HEK293 (cell line): ENCODE measurements around the gene CNPY1.

ENCODE experiments used
- CTCF ChIA-PET: fragments of 350-600 bp; formaldehyde crosslinking; extraction: SDS; loops from one replicate; lab custom pipeline; 2021; ENCODE audit warnings: antibody characterized with exemption; lab: Yijun Ruan, JAX
- POLR2A ChIA-PET: fragments of 300-600 bp; formaldehyde crosslinking; extraction: SDS; loops from one replicate; lab custom pipeline; 2020; ENCODE audit warnings: antibody characterized with exemption, inconsistent platforms; lab: Yijun Ruan, JAX
- H3K27ac ChIP-seq: fragments of 200-500 bp; sonication (Bioruptor generic); 2 replicates; pipeline ENCODE4 v1.5.1; 2014; ENCODE audit warnings: low read depth, low read length, control low read depth, inconsistent platforms; ENCODE audit errors: extremely low read depth
- H3K36me3 ChIP-seq, 2 experiments: fragments of 200-500 bp in 1 of 2; sonication (Bioruptor generic) in 1 of 2; 1 replicate in 1 of 2; 2 replicates in 1 of 2; pipeline ENCODE4 v1.5.1; 2014 to 2017; ENCODE audit warnings: inconsistent platforms in 2 of 2, low read length in 2 of 2; ENCODE audit not compliant: control insufficient read depth in 2 of 2, insufficient read depth in 1 of 2
- H3K4me1 ChIP-seq: fragments of 200-500 bp; sonication (Bioruptor generic); 2 replicates; pipeline ENCODE4 v1.5.1; 2014; ENCODE audit warnings: mild to moderate bottlenecking, low read length, inconsistent platforms; ENCODE audit not compliant: control insufficient read depth, insufficient read depth
- H3K4me3 ChIP-seq: 2 replicates; pipeline ENCODE4 v1.5.1; 2011; ENCODE audit warnings: low read depth, mild to moderate bottlenecking, control low read depth, low read length, moderate library complexity
- H3K9me3 ChIP-seq: fragments of 200-500 bp; sonication (Bioruptor generic); 2 replicates; pipeline ENCODE4 v1.5.1; 2014; ENCODE audit warnings: low read depth, low read length, inconsistent platforms; ENCODE audit not compliant: control insufficient read depth, insufficient read depth
- PRDM1 ChIP-seq: fragments of 450-650 bp; formaldehyde crosslinking; IDR thresholded peaks from 2 replicates; pipeline ENCODE4; 2016; ENCODE audit warnings: missing biosample characterization, missing genetic modification characterization
- SP7 ChIP-seq: fragments of 450-650 bp; formaldehyde crosslinking; IDR thresholded peaks from 2 replicates; pipeline ENCODE4 v1.5.1; 2016; ENCODE audit warnings: missing biosample characterization, missing genetic modification characterization
- ZNF112 ChIP-seq: fragments of 450-650 bp; formaldehyde crosslinking; IDR thresholded peaks from 2 replicates; pipeline ENCODE4 v1.5.0; 2017; ENCODE audit warnings: missing biosample characterization, missing genetic modification characterization
- ZNF18 ChIP-seq: fragments of 450-650 bp; formaldehyde crosslinking; IDR thresholded peaks from 2 replicates; pipeline ENCODE4 v1.5.1; 2016; ENCODE audit warnings: missing biosample characterization, missing genetic modification characterization
- ZNF19 ChIP-seq: fragments of 450-650 bp; formaldehyde crosslinking; IDR thresholded peaks from 2 replicates; pipeline ENCODE4; 2016; ENCODE audit warnings: missing biosample characterization, missing genetic modification characterization, low read depth
- ZNF335 ChIP-seq: fragments of 450-650 bp; formaldehyde crosslinking; conservative IDR thresholded peaks from 2 replicates; pipeline ENCODE4 v1.5.1; 2016; ENCODE audit warnings: missing biosample characterization, missing genetic modification characterization
- ZNF449 ChIP-seq: fragments of 450-650 bp; formaldehyde crosslinking; IDR thresholded peaks from 2 replicates; pipeline ENCODE4 v1.5.1; 2017; ENCODE audit warnings: missing biosample characterization, mild to moderate bottlenecking, missing genetic modification characterization, moderate library complexity
- ZNF510 ChIP-seq: fragments of 450-650 bp; formaldehyde crosslinking; IDR thresholded peaks from 2 replicates; pipeline ENCODE4 v1.5.1; 2018; ENCODE audit warnings: mild to moderate bottlenecking, missing genetic modification characterization, missing biosample characterization; ENCODE audit not compliant: insufficient replicate concordance
- ZNF529 ChIP-seq: fragments of 450-650 bp; formaldehyde crosslinking; IDR thresholded peaks from 2 replicates; pipeline ENCODE4 v1.5.1; 2017; ENCODE audit warnings: missing genetic modification characterization, missing biosample characterization; ENCODE audit not compliant: insufficient replicate concordance
- ZNF629 ChIP-seq: fragments of 450-650 bp; formaldehyde crosslinking; IDR thresholded peaks from 2 replicates; pipeline ENCODE4 v1.5.1; 2017; ENCODE audit warnings: missing biosample characterization, missing genetic modification characterization
- TF ChIP-seq, protein P1 (sequence below): fragments of 450-650 bp; formaldehyde crosslinking; IDR thresholded peaks from 2 replicates; pipeline ENCODE4 v1.5.1; 2017; ENCODE audit warnings: missing biosample characterization, missing genetic modification characterization
- TF ChIP-seq, protein P2 (sequence below): fragments of 450-650 bp; formaldehyde crosslinking; IDR thresholded peaks from 2 replicates; pipeline ENCODE4 v1.5.1; 2017; ENCODE audit warnings: missing biosample characterization, missing genetic modification characterization
- TF ChIP-seq, protein P3 (sequence below): fragments of 450-650 bp; formaldehyde crosslinking; IDR thresholded peaks from 2 replicates; pipeline ENCODE4 v1.5.1; 2016; ENCODE audit warnings: missing biosample characterization, missing genetic modification characterization

CNPY1 gene

DNA sequence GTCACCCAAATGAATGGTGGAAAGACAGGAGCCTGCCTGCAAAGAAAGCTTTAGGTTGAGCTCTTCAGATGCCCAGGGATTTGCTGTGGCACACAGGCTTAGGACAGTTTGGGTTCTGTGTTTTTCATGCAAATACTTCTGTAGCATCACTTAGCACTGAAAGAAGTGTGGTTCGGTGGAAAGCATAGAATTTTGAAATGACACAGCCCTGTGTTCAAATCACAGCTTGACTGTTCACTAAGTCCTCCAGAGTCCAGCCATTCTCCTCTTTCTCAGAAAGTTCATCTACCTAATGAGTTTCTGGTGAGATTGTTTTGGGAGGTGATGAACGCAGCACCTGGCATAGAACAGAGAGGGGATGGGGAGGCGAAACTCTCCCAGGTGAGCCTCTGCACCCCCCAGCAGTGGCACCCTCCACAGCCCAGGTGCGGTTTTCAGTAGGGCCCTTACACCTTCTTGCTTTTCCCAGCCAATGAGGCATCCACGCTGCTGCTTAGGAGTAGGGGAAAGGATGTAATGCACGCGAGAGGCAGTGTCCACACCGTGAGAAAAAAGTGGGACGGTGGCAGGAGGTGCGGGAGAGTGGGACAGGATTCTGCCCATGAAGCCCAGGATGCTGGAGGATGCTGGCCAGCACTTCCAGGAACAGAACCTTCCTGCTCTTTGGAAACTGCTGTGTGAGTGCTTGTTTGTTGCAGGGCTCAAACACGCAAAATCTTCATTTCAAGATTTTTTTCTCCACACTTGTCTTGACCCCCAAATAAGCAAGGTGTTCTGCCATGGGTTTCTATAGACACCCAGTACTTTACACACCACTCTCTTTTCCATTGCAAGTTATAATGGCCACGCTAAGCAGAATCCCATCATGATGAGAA is 76.8 kb downstream of the CNPY1 start:
- H3K4me1 ChIP-seq = no peaks in the 10 kb centered on the region

DNA sequence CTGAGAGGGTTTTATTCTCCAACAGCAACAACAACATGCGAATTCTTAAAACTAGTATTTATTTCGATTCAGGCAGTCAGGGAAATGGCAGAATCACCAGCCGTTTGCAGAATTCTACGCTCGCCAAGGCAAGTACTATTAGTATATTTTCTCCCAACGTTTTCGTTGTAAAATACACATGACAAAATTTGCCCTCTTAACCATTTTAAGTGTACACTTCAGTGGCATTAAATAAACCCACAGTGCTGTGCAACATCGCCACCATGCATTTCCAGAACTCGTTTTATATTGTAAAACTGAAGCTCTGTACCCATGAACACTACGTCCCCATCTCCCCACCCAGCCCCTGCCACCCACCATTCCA is 77.6 kb downstream of the CNPY1 start:
- ChIA-PET CTCF (interaction anchor here (0.6 kb wide), 2 partner anchors 9 to 54 kb away, joined by 3 to 4 read pairs; no protein-coding TSS in a partner anchor), POLR2A (no interaction called here)
- no peaks in the 10 kb centered on the region for H3K4me1 ChIP-seq
- no peak for TF ChIP-seq ZNF18 (tag by site-specific recombination)
- no peak for TF ChIP-seq ZNF449
- TF ChIP-seq, protein P1, sequence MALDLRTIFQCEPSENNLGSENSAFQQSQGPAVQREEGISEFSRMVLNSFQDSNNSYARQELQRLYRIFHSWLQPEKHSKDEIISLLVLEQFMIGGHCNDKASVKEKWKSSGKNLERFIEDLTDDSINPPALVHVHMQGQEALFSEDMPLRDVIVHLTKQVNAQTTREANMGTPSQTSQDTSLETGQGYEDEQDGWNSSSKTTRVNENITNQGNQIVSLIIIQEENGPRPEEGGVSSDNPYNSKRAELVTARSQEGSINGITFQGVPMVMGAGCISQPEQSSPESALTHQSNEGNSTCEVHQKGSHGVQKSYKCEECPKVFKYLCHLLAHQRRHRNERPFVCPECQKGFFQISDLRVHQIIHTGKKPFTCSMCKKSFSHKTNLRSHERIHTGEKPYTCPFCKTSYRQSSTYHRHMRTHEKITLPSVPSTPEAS (tag by site-specific recombination) = no peak
- TF ChIP-seq ZNF529 (tag by site-specific recombination) = no peak
- H3K27ac ChIP-seq = no peak overlapping the region
- H3K36me3 ChIP-seq = peaks cover 0 to 19% of the 10 kb centered on the region in 2 experiments; a peak in 1 of 3 replicates
- no peak overlapping the region for H3K4me3 ChIP-seq
- H3K9me3 ChIP-seq = no peaks in the 10 kb centered on the region

More for the DNA sequence above, 76.8 kb downstream of the CNPY1 start:
- no peak for TF ChIP-seq ZNF510
- no peak for TF ChIP-seq ZNF19 (tag by site-specific recombination)
- TF ChIP-seq ZNF112 (tag by site-specific recombination) = no peak
- TF ChIP-seq, protein P2, sequence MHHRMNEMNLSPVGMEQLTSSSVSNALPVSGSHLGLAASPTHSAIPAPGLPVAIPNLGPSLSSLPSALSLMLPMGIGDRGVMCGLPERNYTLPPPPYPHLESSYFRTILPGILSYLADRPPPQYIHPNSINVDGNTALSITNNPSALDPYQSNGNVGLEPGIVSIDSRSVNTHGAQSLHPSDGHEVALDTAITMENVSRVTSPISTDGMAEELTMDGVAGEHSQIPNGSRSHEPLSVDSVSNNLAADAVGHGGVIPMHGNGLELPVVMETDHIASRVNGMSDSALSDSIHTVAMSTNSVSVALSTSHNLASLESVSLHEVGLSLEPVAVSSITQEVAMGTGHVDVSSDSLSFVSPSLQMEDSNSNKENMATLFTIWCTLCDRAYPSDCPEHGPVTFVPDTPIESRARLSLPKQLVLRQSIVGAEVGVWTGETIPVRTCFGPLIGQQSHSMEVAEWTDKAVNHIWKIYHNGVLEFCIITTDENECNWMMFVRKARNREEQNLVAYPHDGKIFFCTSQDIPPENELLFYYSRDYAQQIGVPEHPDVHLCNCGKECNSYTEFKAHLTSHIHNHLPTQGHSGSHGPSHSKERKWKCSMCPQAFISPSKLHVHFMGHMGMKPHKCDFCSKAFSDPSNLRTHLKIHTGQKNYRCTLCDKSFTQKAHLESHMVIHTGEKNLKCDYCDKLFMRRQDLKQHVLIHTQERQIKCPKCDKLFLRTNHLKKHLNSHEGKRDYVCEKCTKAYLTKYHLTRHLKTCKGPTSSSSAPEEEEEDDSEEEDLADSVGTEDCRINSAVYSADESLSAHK (tag by site-specific recombination) = no peak
- no peak overlapping the region for H3K4me3 ChIP-seq
- H3K9me3 ChIP-seq = no peaks in the 10 kb centered on the region
- peaks cover 0 to 16% of the 10 kb centered on the region in 2 experiments; a peak in 1 of 3 replicates for H3K36me3 ChIP-seq
- no peak overlapping the region for H3K27ac ChIP-seq
- ChIA-PET CTCF (interaction anchor here (0.6 kb wide), 1 partner anchor 54 kb away, joined by 3 read pairs; no protein-coding TSS in a partner anchor), POLR2A (no interaction called here)

- Histone ChIP-seq H3K27ac (peak overlapping the region; percentile 33; the same call in 1 of the 2 replicates), H3K4me3 (peak overlapping the region; percentile 40), H3K4me1 (no peaks in the 10 kb centered on the region), H3K9me3 (no peaks in the 10 kb centered on the region), H3K36me3 (peaks cover 0 to 24% of the 10 kb centered on the region in 2 experiments; a peak in 1 of 3 replicates)
- ChIA-PET POLR2A (no interaction called here), CTCF (interaction anchor here (0.6 kb wide), 1 partner anchor 10 kb away, joined by 4 read pairs; no protein-coding TSS in a partner anchor)
- peak; percentile 83 for TF ChIP-seq PRDM1
- TF ChIP-seq ZNF449 = peak; percentile 65; the same call in 1 of the 2 replicates
- 0 out of 2 replicates have a peak, but pooled peaks have one; percentile 44 for TF ChIP-seq SP7 (tag by site-specific recombination)
- TF ChIP-seq, protein P3, sequence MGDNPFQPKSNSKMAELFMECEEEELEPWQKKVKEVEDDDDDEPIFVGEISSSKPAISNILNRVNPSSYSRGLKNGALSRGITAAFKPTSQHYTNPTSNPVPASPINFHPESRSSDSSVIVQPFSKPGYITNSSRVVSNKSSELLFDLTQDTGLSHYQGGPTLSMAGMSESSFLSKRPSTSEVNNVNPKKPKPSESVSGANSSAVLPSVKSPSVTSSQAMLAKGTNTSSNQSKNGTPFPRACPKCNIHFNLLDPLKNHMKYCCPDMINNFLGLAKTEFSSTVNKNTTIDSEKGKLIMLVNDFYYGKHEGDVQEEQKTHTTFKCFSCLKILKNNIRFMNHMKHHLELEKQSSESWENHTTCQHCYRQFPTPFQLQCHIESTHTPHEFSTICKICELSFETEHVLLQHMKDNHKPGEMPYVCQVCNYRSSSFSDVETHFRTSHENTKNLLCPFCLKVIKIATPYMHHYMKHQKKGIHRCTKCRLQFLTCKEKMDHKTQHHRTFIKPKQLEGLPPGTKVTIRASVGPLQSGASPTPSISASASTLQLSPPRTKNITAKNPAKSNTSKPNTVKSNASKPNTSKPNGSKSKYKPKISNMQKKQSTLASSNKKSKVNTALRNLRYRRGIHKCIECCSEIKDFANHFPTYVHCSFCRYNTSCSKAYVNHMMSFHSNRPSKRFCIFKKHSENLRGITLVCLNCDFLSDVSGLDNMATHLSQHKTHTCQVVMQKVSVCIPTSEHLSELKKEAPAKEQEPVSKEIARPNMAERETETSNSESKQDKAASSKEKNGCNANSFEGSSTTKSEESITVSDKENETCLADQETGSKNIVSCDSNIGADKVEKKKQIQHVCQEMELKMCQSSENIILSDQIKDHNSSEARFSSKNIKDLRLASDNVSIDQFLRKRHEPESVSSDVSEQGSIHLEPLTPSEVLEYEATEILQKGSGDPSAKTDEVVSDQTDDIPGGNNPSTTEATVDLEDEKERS (tag by site-specific recombination) = no peak
- TF ChIP-seq ZNF629 (tag by site-specific recombination) = 0 out of 2 replicates have a peak, but pooled peaks have one; percentile 27
- peak; percentile 75 for TF ChIP-seq ZNF335 (tag by site-specific recombination)
Observed at GRCh38 chr7:155467846-155468784, 78.2 kb downstream of the CNPY1 start.
